ENCODE measurements around the gene COBLL1.

- TF ChIP-seq TAF1 (conservative IDR thresholded peaks at IDR 0.05) (no peak), FOXA1 (IDR thresholded peaks at IDR 0.05) (no peak), CTCF (IDR thresholded peaks at IDR 0.05; ENCODE audit: low read depth, low read length, missing input control) (no peak), RXRA (IDR thresholded peaks at IDR 0.05) (no peak)
- TF ChIP-seq, protein P1, sequence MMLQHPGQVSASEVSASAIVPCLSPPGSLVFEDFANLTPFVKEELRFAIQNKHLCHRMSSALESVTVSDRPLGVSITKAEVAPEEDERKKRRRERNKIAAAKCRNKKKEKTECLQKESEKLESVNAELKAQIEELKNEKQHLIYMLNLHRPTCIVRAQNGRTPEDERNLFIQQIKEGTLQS (IDR thresholded peaks at IDR 0.05), result no peak
Measured at GRCh38 chr2:164651361-164651760, 190.3 kb downstream of the COBLL1 start.
